SK-N-MC (cell line): ENCODE results near the gene HMGB1.

ENCODE experiments used
- EZH2 ChIP-seq: fragments of 200-600 bp; sonication (generic); IDR thresholded peaks from one replicate; pipeline ENCODE4 v1.6.1; 2017; ENCODE audit warnings: antibody characterized with exemption
- POLR2AphosphoS5 ChIP-seq: IDR thresholded peaks from 2 replicates; pipeline ENCODE4 v1.6.1; 2012; ENCODE audit warnings: mild to moderate bottlenecking, low read depth, low read length, borderline replicate concordance

DNA sequence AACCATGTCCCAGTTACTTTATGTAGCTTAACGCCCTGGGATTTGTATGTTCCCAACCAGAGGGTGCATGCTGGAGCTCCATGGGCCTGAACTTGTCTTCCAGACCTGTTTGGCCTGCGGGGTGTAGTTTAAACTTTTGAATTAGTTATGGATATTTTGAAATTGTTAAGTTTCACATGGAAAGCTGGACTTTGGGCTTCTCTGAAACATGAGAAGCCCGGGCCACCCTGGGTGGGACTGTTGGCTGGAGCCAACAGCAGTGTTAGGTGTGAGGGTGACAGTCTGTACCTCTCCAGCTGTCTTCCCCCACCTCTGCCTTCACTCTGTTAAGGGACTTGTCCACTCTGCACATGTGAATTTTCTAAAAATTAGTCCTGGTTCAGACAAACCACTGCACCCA, 41.8 kb downstream of the HMGB1 start:
- TF ChIP-seq POLR2AphosphoS5 (no peak), EZH2 (no peak)
